ENCODE measurements around the gene SEMA4G.

The SEMA4G gene

DNA sequence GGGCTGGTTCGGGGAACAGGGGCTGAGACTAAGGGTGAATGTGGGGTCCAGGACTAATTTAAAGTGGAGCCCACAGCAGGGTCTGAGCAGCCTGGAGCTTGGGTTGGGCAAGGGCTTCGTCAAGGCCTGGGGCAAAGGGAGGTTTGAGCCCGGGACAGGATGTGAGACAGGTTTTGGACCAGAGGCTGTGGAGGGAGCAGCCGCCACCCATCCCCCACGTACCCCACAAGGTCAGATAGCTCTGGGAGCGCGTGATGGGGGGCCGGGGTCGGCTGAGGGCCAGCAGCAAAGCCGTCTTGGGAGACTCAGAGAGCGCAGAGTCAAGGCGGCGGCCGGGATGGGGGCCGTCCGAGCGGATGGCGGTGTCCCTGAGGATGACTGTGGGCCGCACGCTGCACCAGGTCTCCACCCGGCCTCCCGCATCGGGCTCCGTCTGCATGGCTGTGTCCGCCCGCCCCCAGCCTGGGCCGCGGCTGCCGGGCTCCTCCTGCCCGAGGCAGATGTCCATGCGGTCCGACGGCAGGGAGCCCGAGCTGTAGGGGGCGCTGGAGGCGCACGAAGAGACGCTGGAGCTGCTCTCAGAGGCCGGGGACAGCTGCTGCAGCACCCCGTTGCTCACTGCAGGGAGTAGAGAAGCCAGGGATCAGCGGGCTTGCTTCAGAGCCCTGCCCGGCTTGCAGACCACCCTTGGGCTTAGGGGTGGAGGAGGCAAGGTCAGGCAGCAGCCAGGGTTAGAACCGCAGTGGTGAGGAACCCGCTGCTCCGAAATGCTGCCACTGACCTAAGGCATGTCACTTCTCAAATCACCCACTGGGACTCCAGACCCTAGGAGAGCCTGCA, 49.5 kb downstream of the SEMA4G start (continued):
- peak; percentile 38; the same call in 1 of the 2 replicates for TF ChIP-seq ZNF843 (tag by site-specific recombination; IDR thresholded peaks at IDR 0.05)
- TF ChIP-seq ZNF121 (tag by site-specific recombination; IDR thresholded peaks at IDR 0.05) = 0 out of 2 replicates have a peak, but pooled peaks have one; percentile 10
- TF ChIP-seq MEIS1 (CRISPR knock-in tag; IDR thresholded peaks at IDR 0.05; ENCODE audit: borderline replicate concordance) = no peak
- TF ChIP-seq ZNF202 (tag by site-specific recombination; IDR thresholded peaks at IDR 0.05; ENCODE audit: borderline replicate concordance) = no peak
- TF ChIP-seq, protein P1, sequence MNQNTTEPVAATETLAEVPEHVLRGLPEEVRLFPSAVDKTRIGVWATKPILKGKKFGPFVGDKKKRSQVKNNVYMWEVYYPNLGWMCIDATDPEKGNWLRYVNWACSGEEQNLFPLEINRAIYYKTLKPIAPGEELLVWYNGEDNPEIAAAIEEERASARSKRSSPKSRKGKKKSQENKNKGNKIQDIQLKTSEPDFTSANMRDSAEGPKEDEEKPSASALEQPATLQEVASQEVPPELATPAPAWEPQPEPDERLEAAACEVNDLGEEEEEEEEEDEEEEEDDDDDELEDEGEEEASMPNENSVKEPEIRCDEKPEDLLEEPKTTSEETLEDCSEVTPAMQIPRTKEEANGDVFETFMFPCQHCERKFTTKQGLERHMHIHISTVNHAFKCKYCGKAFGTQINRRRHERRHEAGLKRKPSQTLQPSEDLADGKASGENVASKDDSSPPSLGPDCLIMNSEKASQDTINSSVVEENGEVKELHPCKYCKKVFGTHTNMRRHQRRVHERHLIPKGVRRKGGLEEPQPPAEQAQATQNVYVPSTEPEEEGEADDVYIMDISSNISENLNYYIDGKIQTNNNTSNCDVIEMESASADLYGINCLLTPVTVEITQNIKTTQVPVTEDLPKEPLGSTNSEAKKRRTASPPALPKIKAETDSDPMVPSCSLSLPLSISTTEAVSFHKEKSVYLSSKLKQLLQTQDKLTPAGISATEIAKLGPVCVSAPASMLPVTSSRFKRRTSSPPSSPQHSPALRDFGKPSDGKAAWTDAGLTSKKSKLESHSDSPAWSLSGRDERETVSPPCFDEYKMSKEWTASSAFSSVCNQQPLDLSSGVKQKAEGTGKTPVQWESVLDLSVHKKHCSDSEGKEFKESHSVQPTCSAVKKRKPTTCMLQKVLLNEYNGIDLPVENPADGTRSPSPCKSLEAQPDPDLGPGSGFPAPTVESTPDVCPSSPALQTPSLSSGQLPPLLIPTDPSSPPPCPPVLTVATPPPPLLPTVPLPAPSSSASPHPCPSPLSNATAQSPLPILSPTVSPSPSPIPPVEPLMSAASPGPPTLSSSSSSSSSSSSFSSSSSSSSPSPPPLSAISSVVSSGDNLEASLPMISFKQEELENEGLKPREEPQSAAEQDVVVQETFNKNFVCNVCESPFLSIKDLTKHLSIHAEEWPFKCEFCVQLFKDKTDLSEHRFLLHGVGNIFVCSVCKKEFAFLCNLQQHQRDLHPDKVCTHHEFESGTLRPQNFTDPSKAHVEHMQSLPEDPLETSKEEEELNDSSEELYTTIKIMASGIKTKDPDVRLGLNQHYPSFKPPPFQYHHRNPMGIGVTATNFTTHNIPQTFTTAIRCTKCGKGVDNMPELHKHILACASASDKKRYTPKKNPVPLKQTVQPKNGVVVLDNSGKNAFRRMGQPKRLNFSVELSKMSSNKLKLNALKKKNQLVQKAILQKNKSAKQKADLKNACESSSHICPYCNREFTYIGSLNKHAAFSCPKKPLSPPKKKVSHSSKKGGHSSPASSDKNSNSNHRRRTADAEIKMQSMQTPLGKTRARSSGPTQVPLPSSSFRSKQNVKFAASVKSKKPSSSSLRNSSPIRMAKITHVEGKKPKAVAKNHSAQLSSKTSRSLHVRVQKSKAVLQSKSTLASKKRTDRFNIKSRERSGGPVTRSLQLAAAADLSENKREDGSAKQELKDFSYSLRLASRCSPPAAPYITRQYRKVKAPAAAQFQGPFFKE (tag by site-specific recombination; IDR thresholded peaks at IDR 0.05; ENCODE audit: borderline replicate concordance) = no peak
- TF ChIP-seq, protein P2, sequence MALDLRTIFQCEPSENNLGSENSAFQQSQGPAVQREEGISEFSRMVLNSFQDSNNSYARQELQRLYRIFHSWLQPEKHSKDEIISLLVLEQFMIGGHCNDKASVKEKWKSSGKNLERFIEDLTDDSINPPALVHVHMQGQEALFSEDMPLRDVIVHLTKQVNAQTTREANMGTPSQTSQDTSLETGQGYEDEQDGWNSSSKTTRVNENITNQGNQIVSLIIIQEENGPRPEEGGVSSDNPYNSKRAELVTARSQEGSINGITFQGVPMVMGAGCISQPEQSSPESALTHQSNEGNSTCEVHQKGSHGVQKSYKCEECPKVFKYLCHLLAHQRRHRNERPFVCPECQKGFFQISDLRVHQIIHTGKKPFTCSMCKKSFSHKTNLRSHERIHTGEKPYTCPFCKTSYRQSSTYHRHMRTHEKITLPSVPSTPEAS (tag by site-specific recombination; IDR thresholded peaks at IDR 0.05) = no peak
- TF ChIP-seq ZNF311 (tag by site-specific recombination; IDR thresholded peaks at IDR 0.05; ENCODE audit: borderline replicate concordance) = no peak
- TF ChIP-seq ZNF626 (tag by site-specific recombination; IDR thresholded peaks at IDR 0.05) = no peak
- TF ChIP-seq, protein P3, sequence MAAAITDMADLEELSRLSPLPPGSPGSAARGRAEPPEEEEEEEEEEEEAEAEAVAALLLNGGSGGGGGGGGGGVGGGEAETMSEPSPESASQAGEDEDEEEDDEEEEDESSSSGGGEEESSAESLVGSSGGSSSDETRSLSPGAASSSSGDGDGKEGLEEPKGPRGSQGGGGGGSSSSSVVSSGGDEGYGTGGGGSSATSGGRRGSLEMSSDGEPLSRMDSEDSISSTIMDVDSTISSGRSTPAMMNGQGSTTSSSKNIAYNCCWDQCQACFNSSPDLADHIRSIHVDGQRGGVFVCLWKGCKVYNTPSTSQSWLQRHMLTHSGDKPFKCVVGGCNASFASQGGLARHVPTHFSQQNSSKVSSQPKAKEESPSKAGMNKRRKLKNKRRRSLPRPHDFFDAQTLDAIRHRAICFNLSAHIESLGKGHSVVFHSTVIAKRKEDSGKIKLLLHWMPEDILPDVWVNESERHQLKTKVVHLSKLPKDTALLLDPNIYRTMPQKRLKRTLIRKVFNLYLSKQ (tag by site-specific recombination; IDR thresholded peaks at IDR 0.05; ENCODE audit: borderline replicate concordance) = no peak
- TF ChIP-seq ZNF394 (tag by site-specific recombination; IDR thresholded peaks at IDR 0.05; ENCODE audit: borderline replicate concordance) = peak; percentile 99
- TF ChIP-seq KLF10 (tag by site-specific recombination; IDR thresholded peaks at IDR 0.05) = no peak
- TF ChIP-seq, protein P4, sequence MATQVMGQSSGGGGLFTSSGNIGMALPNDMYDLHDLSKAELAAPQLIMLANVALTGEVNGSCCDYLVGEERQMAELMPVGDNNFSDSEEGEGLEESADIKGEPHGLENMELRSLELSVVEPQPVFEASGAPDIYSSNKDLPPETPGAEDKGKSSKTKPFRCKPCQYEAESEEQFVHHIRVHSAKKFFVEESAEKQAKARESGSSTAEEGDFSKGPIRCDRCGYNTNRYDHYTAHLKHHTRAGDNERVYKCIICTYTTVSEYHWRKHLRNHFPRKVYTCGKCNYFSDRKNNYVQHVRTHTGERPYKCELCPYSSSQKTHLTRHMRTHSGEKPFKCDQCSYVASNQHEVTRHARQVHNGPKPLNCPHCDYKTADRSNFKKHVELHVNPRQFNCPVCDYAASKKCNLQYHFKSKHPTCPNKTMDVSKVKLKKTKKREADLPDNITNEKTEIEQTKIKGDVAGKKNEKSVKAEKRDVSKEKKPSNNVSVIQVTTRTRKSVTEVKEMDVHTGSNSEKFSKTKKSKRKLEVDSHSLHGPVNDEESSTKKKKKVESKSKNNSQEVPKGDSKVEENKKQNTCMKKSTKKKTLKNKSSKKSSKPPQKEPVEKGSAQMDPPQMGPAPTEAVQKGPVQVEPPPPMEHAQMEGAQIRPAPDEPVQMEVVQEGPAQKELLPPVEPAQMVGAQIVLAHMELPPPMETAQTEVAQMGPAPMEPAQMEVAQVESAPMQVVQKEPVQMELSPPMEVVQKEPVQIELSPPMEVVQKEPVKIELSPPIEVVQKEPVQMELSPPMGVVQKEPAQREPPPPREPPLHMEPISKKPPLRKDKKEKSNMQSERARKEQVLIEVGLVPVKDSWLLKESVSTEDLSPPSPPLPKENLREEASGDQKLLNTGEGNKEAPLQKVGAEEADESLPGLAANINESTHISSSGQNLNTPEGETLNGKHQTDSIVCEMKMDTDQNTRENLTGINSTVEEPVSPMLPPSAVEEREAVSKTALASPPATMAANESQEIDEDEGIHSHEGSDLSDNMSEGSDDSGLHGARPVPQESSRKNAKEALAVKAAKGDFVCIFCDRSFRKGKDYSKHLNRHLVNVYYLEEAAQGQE (tag by site-specific recombination; IDR thresholded peaks at IDR 0.05) = 0 out of 2 replicates have a peak, but pooled peaks have one; percentile 33
- no peak for TF ChIP-seq ZNF157 (tag by site-specific recombination; IDR thresholded peaks at IDR 0.05)
- no peak for TF ChIP-seq ZNF292 (tag by site-specific recombination; IDR thresholded peaks at IDR 0.05; ENCODE audit: borderline replicate concordance, low read depth)
- TF ChIP-seq, protein P5, sequence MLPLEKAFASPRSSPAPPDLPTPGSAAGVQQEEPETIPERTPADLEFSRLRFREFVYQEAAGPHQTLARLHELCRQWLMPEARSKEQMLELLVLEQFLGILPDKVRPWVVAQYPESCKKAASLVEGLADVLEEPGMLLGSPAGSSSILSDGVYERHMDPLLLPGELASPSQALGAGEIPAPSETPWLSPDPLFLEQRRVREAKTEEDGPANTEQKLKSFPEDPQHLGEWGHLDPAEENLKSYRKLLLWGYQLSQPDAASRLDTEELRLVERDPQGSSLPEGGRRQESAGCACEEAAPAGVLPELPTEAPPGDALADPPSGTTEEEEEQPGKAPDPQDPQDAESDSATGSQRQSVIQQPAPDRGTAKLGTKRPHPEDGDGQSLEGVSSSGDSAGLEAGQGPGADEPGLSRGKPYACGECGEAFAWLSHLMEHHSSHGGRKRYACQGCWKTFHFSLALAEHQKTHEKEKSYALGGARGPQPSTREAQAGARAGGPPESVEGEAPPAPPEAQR (tag by site-specific recombination; IDR thresholded peaks at IDR 0.05) = no peak
- TF ChIP-seq ZNF561 (tag by site-specific recombination; IDR thresholded peaks at IDR 0.05; ENCODE audit: borderline replicate concordance) = peak; percentile 70; the same call in 1 of the 2 replicates
- no peak for TF ChIP-seq ZNF23 (tag by site-specific recombination; IDR thresholded peaks at IDR 0.05; ENCODE audit: borderline replicate concordance)
- TF ChIP-seq HOXA7 (CRISPR knock-in tag; IDR thresholded peaks at IDR 0.05; ENCODE audit: borderline replicate concordance) = no peak
- no peak for TF ChIP-seq ZNF785 (tag by site-specific recombination; IDR thresholded peaks at IDR 0.05)
- TF ChIP-seq SP2 (tag by site-specific recombination; IDR thresholded peaks at IDR 0.05) = no peak
- no peak for TF ChIP-seq ZBTB7A (tag by site-specific recombination; IDR thresholded peaks at IDR 0.05; ENCODE audit: low read depth)

All from HEK293 (cell line).